Amniotic epithelial cell (primary cell): ENCODE measurements around the gene ASAP2.

ENCODE experiments used
- DNase-seq: peaks from one replicate; pipeline ENCODE4 v3.0.0-alpha.2; 2010; ENCODE audit warnings: low read depth

ASAP2 gene

GRCh38 chr2:9184361-9184760 lies 22.3 kb upstream of the ASAP2 start:
- DNase-seq: no peak

DNA sequence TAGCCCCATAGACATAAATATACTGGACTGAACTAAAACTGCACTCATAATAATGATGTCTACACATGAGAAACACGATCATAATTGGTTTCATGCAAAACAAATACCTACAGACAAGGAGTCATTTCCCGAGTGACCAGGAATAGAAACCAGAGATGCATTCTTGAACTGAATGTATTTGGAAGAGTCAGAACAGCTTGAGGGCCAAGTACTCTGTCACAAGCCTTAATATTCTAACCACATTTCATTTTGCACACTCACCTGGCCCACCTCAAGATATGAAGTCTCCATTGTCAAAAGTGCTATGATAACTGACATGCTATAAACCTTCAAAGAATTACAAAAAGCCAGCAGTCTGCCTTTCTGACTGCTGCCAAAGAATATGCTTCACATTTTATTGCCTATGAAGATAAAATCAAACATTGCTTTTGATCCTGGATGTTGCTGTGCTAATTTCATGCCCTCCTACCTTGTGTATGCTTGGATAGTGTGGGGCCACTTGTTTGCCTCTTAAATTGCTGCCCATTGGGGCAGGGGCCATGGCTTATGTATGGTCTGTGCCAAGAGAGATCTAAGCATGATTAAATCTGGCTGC lies 18.9 kb upstream of the ASAP2 start:
- DNase-seq: no peak

DNA sequence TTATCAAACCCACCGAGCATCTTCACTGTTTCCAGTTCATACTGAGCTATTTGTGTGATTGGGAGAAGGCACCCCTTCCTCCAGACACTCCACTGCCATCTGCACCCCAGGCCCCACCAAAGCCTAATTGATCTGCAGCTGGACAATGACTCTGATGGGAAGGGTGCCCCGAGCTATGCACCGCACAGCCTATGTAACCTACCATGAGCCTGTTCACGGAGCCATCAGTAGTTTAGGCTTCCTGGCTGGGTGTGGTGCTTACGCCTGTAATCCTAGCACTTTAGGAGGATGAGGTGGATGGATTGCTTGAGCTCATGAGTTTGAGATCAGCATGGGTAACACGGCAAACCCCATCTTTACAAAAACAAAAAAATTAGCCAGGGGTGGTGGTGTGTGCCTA lies 17.8 kb upstream of the ASAP2 start:
- DNase-seq: no peak

DNA sequence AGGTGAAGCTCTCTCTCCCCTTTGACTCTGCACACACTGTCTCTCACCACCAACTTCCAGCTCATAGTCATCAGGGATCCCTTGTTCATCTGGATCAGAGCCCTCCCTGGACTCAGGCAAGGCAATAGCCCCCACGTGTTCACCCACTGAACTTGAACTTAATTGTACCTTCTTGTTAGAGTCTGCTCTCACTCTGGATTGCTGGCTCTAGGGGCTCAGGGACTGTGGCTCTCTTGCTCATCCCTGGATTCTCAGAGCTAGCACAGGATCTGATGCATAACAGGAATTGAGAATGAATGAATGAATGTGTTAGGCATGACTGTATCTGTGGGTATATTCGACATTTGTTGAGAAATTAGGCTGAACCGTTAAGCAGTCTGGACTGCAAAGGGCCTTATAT lies 16.7 kb upstream of the ASAP2 start:
- DNase-seq: no peak

DNA sequence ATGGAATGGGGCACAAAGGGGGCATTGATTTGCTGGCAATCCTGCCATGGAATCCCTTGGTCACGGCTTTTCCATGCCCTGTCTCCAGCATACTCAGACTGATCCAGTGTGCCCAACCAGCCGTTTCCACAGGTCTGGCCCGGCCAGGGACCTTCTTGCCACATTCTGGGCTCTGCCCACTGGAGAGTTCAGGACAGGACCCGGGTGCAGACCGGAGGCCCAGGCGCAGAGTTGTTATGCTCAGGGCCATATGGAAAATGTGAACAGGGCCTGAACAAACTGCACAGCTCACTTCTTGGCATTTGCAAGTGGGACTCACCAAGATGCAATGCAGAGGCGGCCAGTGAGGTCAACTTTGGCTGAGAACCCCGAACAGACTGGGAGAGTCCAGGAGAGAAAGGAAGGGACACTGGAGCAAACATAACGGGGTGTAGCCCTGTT lies 15.6 kb upstream of the ASAP2 start:
- DNase-seq: peak; percentile 92

GRCh38 chr2:9192712-9193111 lies 13.9 kb upstream of the ASAP2 start:
- DNase-seq: no peak

GRCh38 chr2:9194352-9194751 lies 12.3 kb upstream of the ASAP2 start:
- DNase-seq: no peak

GRCh38 chr2:9196637-9197036 lies 10.0 kb upstream of the ASAP2 start:
- DNase-seq: no peak

DNA sequence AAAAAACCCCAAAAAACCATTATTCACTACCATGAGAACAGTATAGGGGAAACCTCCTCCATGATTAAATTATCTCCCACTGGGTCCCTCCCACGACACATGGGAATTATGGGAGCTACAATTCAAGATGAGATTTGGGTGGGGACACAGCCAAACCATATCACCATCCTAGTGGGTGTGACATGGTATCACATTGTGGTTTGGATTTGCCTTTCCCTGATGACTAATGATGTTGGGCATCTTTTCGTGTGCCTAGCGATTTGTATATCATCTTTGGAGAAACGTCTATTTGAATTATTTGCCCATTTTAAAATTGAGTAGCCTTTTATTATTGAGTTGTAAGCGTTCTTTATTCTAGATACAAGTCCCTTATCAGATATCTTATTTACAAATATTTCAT lies 8.7 kb upstream of the ASAP2 start:
- no peak for DNase-seq

GRCh38 chr2:9199716-9200632 lies 6.6 kb upstream of the ASAP2 start:
- peak; percentile 77 for DNase-seq

- DNase-seq: no peak
Measured at GRCh38 chr2:9200633-9201015, 6.0 kb upstream of the ASAP2 start.

GRCh38 chr2:9201185-9201891 lies 5.3 kb upstream of the ASAP2 start:
- peak; percentile 83 for DNase-seq

DNA sequence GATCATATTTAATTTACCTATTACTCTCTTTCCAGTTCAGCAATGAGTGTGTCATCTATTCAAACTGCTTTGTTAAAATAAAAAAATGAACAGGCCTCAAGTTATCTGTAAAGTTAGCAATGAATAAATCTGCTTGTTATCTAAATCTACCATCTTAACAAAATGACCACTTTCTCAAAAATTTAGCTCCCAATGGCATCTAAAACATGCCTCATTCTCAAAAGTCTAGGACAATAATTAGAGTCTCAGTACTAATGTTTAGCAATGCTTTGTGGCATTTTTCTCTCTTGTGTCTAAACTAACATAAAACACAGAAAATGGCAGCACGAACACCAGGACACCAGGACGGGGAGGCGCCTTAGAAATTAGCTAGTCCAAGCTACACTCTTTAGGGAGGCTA lies 3.6 kb upstream of the ASAP2 start:
- no peak for DNase-seq

GRCh38 chr2:9203876-9204275 lies 2.7 kb upstream of the ASAP2 start:
- DNase-seq: no peak

GRCh38 chr2:9204939-9205338 lies 1.7 kb upstream of the ASAP2 start:
- DNase-seq: no peak

- no peak for DNase-seq
Measured at GRCh38 chr2:9205486-9205885, 1.1 kb upstream of the ASAP2 start.

- DNase-seq: no peak
Measured at GRCh38 chr2:9206991-9207640, 504 bp downstream of the ASAP2 start.

DNA sequence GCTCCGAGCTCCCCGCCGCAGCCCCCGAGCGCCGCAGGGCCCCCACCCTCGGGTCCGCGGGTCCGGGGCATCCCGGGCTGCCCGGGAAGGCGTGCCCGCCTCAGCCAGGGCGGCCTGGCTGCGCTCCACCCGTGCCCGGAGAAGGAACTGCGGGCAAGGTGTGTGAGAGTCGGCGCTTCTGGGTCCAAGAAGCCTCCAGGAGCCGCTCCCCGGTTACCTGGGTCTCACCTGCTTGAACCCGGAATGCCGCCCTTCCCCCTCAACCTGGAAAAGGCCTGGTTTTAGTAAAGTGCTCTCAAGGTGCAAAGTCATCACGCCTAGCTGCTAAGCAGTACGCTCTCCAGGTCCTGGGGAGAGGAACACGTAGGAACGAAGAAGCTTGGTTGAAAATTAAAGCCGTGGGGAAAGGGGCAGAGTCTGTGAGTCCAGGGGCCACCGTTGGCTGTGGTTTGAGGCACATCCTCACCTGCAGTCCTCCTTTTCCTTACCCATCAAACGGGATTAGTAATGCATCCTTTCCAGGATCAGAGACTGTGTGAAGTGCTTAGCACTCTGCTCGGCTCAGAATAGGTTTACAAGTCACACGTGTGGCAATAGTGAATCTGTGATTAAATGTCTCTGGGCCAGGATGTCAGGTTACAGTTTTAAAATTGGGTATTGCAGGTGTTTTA lies 1.2 kb downstream of the ASAP2 start:
- DNase-seq: no peak

GRCh38 chr2:9208875-9209274 lies 2.3 kb downstream of the ASAP2 start:
- no peak for DNase-seq

DNA sequence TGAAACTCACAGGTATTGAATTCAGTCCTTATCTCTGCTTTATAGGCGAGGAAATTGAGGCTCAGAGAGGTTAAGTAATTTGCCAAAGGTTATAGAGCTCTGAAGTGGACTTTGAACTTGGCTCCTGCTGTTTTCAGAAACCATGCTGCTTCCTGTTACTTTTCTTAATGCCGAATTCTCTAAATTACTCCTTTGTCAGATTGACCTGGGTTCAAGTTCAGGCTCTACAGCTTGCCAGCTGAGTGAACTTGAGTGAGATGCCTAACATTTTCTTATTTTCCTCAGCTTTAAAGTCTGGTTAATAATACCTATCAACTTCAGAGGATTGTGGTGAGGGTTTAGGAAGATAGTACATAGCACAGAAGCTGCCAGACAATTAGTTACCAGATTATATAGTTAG lies 3.4 kb downstream of the ASAP2 start:
- no peak for DNase-seq

- no peak for DNase-seq
Measured at GRCh38 chr2:9211496-9211895, 4.9 kb downstream of the ASAP2 start.
